Adrenal gland (tissue), 5 donors: ENCODE measurements around the gene SHROOM4.

Source experiments
- POLR2A ChIP-seq, 2 donors: fragments of 450-650 bp; IDR thresholded peaks; one replicate each; pipeline ENCODE4 v1.6.1; 2017; ENCODE audit warnings: antibody characterized with exemption in 2 of 2, mild to moderate bottlenecking in 2 of 2, moderate library complexity in 1 of 2
- TF ChIP-seq, protein P1 (sequence below), 6 experiments: fragments of 450-650 bp in 4 of 6; fragments of 200-600 bp in 2 of 6; sonication (generic) in 1 of 6; IDR thresholded peaks; 1 replicate in 5 of 6; 2 replicates in 1 of 6; pipeline versions ENCODE4 v1.5.1 to v1.8.0; 2016 to 2021; ENCODE audit warnings: antibody characterized with exemption in 6 of 6, mild to moderate bottlenecking in 2 of 6, moderate library complexity in 1 of 6
- donor health status: DM: no; HTN: no; CAD: no.

DNA sequence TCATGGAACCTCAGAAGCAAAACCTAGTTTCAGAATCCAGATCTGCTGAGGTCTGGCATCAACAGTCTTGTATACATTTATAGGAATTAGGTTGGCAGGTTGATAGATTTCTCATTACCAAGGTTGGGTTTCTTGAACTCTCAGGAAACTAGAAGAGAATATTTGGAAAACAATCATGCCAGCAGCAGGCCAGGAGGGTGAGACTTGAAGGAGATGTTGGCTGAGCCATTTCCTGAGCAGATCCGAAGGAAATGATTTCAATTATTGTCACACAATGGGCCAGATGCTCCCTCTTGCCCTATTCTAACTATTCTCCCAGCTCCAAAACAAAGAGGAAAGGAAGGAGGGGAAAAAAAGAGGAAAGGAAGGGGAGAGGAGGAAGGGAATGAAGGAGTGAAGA is 45.2 kb downstream of the SHROOM4 start:
- TF ChIP-seq, protein P1, sequence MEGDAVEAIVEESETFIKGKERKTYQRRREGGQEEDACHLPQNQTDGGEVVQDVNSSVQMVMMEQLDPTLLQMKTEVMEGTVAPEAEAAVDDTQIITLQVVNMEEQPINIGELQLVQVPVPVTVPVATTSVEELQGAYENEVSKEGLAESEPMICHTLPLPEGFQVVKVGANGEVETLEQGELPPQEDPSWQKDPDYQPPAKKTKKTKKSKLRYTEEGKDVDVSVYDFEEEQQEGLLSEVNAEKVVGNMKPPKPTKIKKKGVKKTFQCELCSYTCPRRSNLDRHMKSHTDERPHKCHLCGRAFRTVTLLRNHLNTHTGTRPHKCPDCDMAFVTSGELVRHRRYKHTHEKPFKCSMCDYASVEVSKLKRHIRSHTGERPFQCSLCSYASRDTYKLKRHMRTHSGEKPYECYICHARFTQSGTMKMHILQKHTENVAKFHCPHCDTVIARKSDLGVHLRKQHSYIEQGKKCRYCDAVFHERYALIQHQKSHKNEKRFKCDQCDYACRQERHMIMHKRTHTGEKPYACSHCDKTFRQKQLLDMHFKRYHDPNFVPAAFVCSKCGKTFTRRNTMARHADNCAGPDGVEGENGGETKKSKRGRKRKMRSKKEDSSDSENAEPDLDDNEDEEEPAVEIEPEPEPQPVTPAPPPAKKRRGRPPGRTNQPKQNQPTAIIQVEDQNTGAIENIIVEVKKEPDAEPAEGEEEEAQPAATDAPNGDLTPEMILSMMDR (IDR thresholded peaks at IDR 0.05) = no peak
- TF ChIP-seq POLR2A (IDR thresholded peaks at IDR 0.05) = no peak
